Measurements from ENCODE around the gene TMPRSS2.
"Not testable (repeated sequence)": the region's sequence is repeated elsewhere in the genome, so short reads cannot be mapped to it uniquely, and the experiment has no call there.

TMPRSS2 gene

GRCh38 chr21:41428311-41428710 is 79.6 kb downstream of the TMPRSS2 start:
- DNase-seq (ENCODE audit: extremely low read depth in 1 of 2, low read depth in 1 of 2), result no peak

GRCh38 chr21:41427556-41427955 is 80.4 kb downstream of the TMPRSS2 start:
- no peak for DNase-seq (ENCODE audit: extremely low read depth in 1 of 2, low read depth in 1 of 2)

- DNase-seq (ENCODE audit: extremely low read depth in 1 of 2, low read depth in 1 of 2), result no peak
These were observed 81.1 kb downstream of the TMPRSS2 start for GRCh38 chr21:41426676-41427404.

- peak; percentile 48 to 68 for DNase-seq (ENCODE audit: extremely low read depth in 1 of 2, low read depth in 1 of 2)
These were observed 81.8 kb downstream of the TMPRSS2 start, which contains the start of gene MX1 for GRCh38 chr21:41425954-41426675. MX1 (plus strand) TSS chr21:41426239; CDS start chr21:41432071, 5,832 bp downstream.

GRCh38 chr21:41425588-41425953 is 82.4 kb downstream of the TMPRSS2 start:
- no peak for DNase-seq (ENCODE audit: extremely low read depth in 1 of 2, low read depth in 1 of 2)

GRCh38 chr21:41423305-41423636 is 84.7 kb downstream of the TMPRSS2 start:
- not testable (repeated sequence) for DNase-seq (ENCODE audit: extremely low read depth in 1 of 2, low read depth in 1 of 2)

GRCh38 chr21:41422546-41423304 is 85.2 kb downstream of the TMPRSS2 start:
- DNase-seq (ENCODE audit: extremely low read depth in 1 of 2, low read depth in 1 of 2), result no peak

GRCh38 chr21:41420998-41421397 is 87.0 kb downstream of the TMPRSS2 start:
- DNase-seq (ENCODE audit: extremely low read depth in 1 of 2, low read depth in 1 of 2), result not testable (repeated sequence)

GRCh38 chr21:41419921-41420862 is 87.8 kb downstream of the TMPRSS2 start:
- DNase-seq (ENCODE audit: extremely low read depth in 1 of 2, low read depth in 1 of 2), result peak in 1 of 2 donors; percentile 11

- no peak for DNase-seq (ENCODE audit: extremely low read depth in 1 of 2, low read depth in 1 of 2)
These were observed 88.8 kb downstream of the TMPRSS2 start for GRCh38 chr21:41418956-41419680.

GRCh38 chr21:41418393-41418792 is 89.6 kb downstream of the TMPRSS2 start:
- no peak for DNase-seq (ENCODE audit: extremely low read depth in 1 of 2, low read depth in 1 of 2)

- not testable (repeated sequence) for DNase-seq (ENCODE audit: extremely low read depth in 1 of 2, low read depth in 1 of 2)
These were observed 90.5 kb downstream of the TMPRSS2 start for GRCh38 chr21:41417505-41417904.
